Measurements from ENCODE around the gene MEI1. TPM values are rescaled to one million over a fixed set of nuclear protein-coding genes. Genes with fewer than 3 reads are reported as not detected.

MEI1 gene
- total RNA-seq, 3 donors from 2014 or later (not counting 1 experiment from before 2014, with no cell fraction given): 44.7 to 75.6 (median 50.3) TPM

DNA sequence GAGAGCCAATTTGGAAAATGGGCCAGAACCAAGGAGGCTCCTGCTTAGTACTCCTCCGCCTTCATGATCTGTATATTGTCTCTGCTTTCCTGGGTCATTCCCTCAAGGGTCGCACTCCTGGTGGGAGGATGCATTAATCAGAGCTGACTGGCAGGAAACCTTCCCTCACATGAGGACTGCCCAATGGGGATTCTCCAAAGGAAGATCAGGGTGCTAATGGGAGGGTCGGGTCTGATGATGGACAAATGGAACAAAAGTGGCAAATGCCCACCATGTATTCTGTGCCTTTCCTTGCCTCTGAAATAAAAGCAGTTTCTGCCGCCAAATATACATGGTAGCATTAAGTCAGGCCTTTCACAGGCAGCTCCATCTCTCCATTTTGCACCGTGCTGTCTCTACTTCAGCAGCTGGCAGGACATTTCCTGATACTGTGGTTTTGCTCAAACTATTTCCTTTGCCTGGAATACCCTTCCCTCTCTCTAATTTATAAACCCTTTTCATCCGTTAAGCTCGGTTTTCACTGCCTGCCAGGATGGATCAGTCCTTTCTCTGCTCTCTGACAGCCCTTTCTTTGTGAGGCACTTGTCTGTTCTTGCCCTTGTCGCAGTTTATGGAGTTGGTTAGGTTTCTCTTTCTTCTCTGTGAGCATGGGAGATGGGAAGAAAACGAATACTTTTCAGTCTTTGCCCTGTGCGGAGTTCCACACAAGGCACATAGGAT is 147.1 kb downstream of the MEI1 start:
- Mint-ChIP-seq H3K4me3 (no peak overlapping the region), H3K27me3 (ENCODE audit: low read depth in 2 of 2) (no peaks in the 10 kb centered on the region), H3K4me1 (peaks cover 36 to 48% of the 10 kb centered on the region in 2 donors), H3K9me3 (no peaks in the 10 kb centered on the region), H3K36me3 (no peaks in the 10 kb centered on the region), H3K27ac (peak overlapping the region; percentile 47 to 60)
- Histone ChIP-seq H3K36me3 (ENCODE audit: control insufficient read depth, insufficient read depth, low read length) (no peaks in the 10 kb centered on the region), H3K4me1 (ENCODE audit: control insufficient read depth, insufficient read depth, low read length) (peaks cover 15% of the 10 kb centered on the region), H3K9me3 (ENCODE audit: control insufficient read depth, insufficient read depth, low read length) (no peaks in the 10 kb centered on the region), H3K27ac (ENCODE audit: low read length) (no peak overlapping the region), H3K4me3 (ENCODE audit: low read length) (no peak overlapping the region), H3K27me3 (ENCODE audit: control insufficient read depth, insufficient read depth, low read length) (no peaks in the 10 kb centered on the region)
- ATAC-seq (no peak), DNase-seq (no peak)
- TF ChIP-seq, protein P1, sequence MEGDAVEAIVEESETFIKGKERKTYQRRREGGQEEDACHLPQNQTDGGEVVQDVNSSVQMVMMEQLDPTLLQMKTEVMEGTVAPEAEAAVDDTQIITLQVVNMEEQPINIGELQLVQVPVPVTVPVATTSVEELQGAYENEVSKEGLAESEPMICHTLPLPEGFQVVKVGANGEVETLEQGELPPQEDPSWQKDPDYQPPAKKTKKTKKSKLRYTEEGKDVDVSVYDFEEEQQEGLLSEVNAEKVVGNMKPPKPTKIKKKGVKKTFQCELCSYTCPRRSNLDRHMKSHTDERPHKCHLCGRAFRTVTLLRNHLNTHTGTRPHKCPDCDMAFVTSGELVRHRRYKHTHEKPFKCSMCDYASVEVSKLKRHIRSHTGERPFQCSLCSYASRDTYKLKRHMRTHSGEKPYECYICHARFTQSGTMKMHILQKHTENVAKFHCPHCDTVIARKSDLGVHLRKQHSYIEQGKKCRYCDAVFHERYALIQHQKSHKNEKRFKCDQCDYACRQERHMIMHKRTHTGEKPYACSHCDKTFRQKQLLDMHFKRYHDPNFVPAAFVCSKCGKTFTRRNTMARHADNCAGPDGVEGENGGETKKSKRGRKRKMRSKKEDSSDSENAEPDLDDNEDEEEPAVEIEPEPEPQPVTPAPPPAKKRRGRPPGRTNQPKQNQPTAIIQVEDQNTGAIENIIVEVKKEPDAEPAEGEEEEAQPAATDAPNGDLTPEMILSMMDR (IDR thresholded peaks at IDR 0.05): no peak
- 78% methylated on average over 10 of the region's 10 CpGs for WGBS (ENCODE audit: insufficient coverage)
- intact Hi-C loops (cut with micrococcal nuclease): no loop called here

DNA sequence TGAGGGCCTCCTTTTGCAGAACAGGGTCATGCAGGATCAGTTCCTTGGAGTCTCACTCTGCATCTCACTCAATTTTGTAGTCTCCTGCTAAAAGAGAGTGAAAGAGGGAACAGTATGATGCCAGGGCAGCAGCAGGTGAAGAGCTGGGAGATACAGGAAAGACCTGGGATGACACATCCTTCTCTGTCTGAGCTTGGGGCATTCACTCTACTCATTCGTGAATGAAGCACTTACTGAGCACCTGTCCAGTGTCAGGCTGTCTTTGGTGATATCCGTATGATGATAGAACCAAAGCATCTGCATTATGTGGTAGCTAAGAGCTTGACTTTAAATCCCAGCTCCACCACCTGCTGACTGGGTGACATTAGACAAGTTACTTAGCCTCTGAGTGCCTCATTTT is 148.0 kb downstream of the MEI1 start:
- H3K9me3 Mint-ChIP-seq: no peaks in the 10 kb centered on the region
- Histone ChIP-seq H3K27ac (ENCODE audit: low read length) (no peak overlapping the region), H3K36me3 (ENCODE audit: control insufficient read depth, insufficient read depth, low read length) (no peaks in the 10 kb centered on the region), H3K4me3 (ENCODE audit: low read length) (no peak overlapping the region), H3K27me3 (ENCODE audit: control insufficient read depth, insufficient read depth, low read length) (no peaks in the 10 kb centered on the region), H3K4me1 (ENCODE audit: control insufficient read depth, insufficient read depth, low read length) (peaks cover 15% of the 10 kb centered on the region), H3K9me3 (ENCODE audit: control insufficient read depth, insufficient read depth, low read length) (no peaks in the 10 kb centered on the region)
- peak overlapping the region; percentile 18 for H3K4me3 Mint-ChIP-seq
- WGBS (ENCODE audit: insufficient coverage): 88% methylated on average over 2 of the region's 2 CpGs
- intact Hi-C loops (cut with micrococcal nuclease): no loop called here
- H3K36me3 Mint-ChIP-seq: no peaks in the 10 kb centered on the region
- ATAC-seq: no peak
- no peak for DNase-seq
- H3K27me3 Mint-ChIP-seq (ENCODE audit: low read depth in 2 of 2): no peaks in the 10 kb centered on the region
- TF ChIP-seq, protein P1 (IDR thresholded peaks at IDR 0.05): no peak
- peak overlapping the region; percentile 47 to 60 for H3K27ac Mint-ChIP-seq
- peaks cover 39 to 48% of the 10 kb centered on the region in 2 donors for H3K4me1 Mint-ChIP-seq

DNA sequence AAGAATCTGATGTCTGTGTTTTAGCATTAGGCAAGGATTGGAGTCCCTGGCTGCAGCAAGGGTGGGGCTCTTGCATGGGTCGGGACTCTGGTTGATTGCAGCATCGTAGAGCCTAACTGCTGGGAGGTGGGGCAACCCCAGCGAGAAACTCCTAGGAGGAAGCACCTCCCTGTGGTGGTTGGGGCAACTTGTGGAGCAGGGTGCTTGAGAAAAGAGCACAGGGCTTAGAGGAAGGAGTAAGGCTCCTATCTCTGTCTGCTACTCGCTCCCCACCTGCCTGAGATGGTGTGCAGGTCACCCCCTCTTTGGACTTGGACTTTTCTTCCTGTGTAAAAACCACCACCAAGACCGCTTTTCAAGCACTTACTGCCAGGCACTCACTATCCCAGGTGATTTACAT is 149.2 kb downstream of the MEI1 start:
- Histone ChIP-seq H3K36me3 (ENCODE audit: control insufficient read depth, insufficient read depth, low read length) (no peaks in the 10 kb centered on the region), H3K4me1 (ENCODE audit: control insufficient read depth, insufficient read depth, low read length) (peaks cover 15% of the 10 kb centered on the region), H3K27me3 (ENCODE audit: control insufficient read depth, insufficient read depth, low read length) (no peaks in the 10 kb centered on the region), H3K27ac (ENCODE audit: low read length) (no peak overlapping the region), H3K4me3 (ENCODE audit: low read length) (no peak overlapping the region), H3K9me3 (ENCODE audit: control insufficient read depth, insufficient read depth, low read length) (no peaks in the 10 kb centered on the region)
- Mint-ChIP-seq H3K4me1 (peaks cover 42 to 49% of the 10 kb centered on the region in 2 donors), H3K27me3 (ENCODE audit: low read depth in 2 of 2) (no peaks in the 10 kb centered on the region), H3K27ac (peak overlapping the region; percentile 54 to 66), H3K4me3 (peak overlapping the region; percentile 47), H3K9me3 (no peaks in the 10 kb centered on the region), H3K36me3 (no peaks in the 10 kb centered on the region)
- 20% methylated on average over 5 of the region's 5 CpGs for WGBS (ENCODE audit: insufficient coverage)
- intact Hi-C loops (cut with micrococcal nuclease): no loop called here
- TF ChIP-seq, protein P1 (IDR thresholded peaks at IDR 0.05): no peak
- peak; percentile 64 to 83 (median 79) for ATAC-seq
- peak in 1 of 2 donors; percentile 35 for DNase-seq

Other genes with a start within 250 kb of the MEI1 start
- 10 to 100 TPM; 31.8 to 41.8 (median 37.6) TPM for gene PHF5A, start 230.8 kb upstream of the MEI1 start, total RNA-seq
- gene ACO2, start 230.4 kb upstream of the MEI1 start, total RNA-seq: 10 to 100 TPM; 77.9 to 99.8 (median 89.5) TPM
- 10 to 100 TPM; 13.1 to 18.8 (median 16.2) TPM for gene POLR3H, start 155.0 kb upstream of the MEI1 start, total RNA-seq
- gene CSDC2, start 138.5 kb upstream of the MEI1 start, total RNA-seq: not detected
- 10 to 100 TPM; 13.1 to 20.4 (median 16.4) TPM for gene PMM1, start 109.7 kb upstream of the MEI1 start, total RNA-seq
- 10 to 100 TPM; 15.0 to 22.2 (median 20.6) TPM for gene DESI1, start 78.5 kb upstream of the MEI1 start, total RNA-seq
- gene XRCC6, start 78.2 kb upstream of the MEI1 start, total RNA-seq: 100 to 1,000 TPM; 134 to 142 (median 140) TPM
- gene SNU13, start 10.6 kb upstream of the MEI1 start, total RNA-seq: 100 to 1,000 TPM in 2 of 3 donors, 10 to 100 TPM in 1; 100.0 to 106 (median 101) TPM
- gene CCDC134, start 101.2 kb downstream of the MEI1 start, total RNA-seq: 10 to 100 TPM; 16.4 to 22.1 (median 16.7) TPM
- gene SREBF2, start 133.6 kb downstream of the MEI1 start, total RNA-seq: 100 to 1,000 TPM; 101 to 106 (median 105) TPM
- gene SHISA8, start 215.6 kb downstream of the MEI1 start, total RNA-seq: under 1 TPM in 1 of 3 donors, not detected in 2; 0.24 TPM
- 1 to 10 TPM; 2.4 to 3.2 (median 2.7) TPM for gene TNFRSF13C, start 227.3 kb downstream of the MEI1 start, total RNA-seq
- gene CENPM, start 247.6 kb downstream of the MEI1 start, total RNA-seq: 1 to 10 TPM; 4.2 to 7.1 (median 6.1) TPM